Dermis microvascular lymphatic vessel endothelial cell (primary cell): Measurements from ENCODE around the gene LASP1. TPM values are rescaled to one million over a fixed set of nuclear protein-coding genes. Genes with fewer than 3 reads are reported as not detected.

ENCODE experiments used
- total RNA-seq: library from RNA; depleted of rRNA; stranded (reverse); fragments of >200 nt; gene quantifications from 2 replicates; pipeline ENCODE4 v1.2.1, GENCODE V29; 2014

Gene LASP1
- total RNA-seq, 1 donor from 2014 or later = 57.1 TPM

Other genes with a start within 250 kb of the LASP1 start
- gene EPOP, start 195.1 kb upstream of the LASP1 start, total RNA-seq = 0.76 and 0.90 TPM in 2 replicates
- gene MLLT6, start 164.8 kb upstream of the LASP1 start, total RNA-seq = 12.2 and 16.7 TPM in 2 replicates
- gene CISD3, start 139.7 kb upstream of the LASP1 start, total RNA-seq = 2.7 and 3.7 TPM in 2 replicates
- gene PCGF2, start 121.7 kb upstream of the LASP1 start, total RNA-seq = 3.2 and 5.6 TPM in 2 replicates
- gene PSMB3, start 117.3 kb upstream of the LASP1 start, total RNA-seq = 379 and 507 TPM in 2 replicates
- 26.8 and 41.1 TPM in 2 replicates for gene PIP4K2B, start 70.5 kb upstream of the LASP1 start, total RNA-seq
- gene CWC25, start 44.7 kb upstream of the LASP1 start, total RNA-seq = 5.8 and 8.7 TPM in 2 replicates
- gene RPL23, start 16.3 kb upstream of the LASP1 start, total RNA-seq = 1,151 and 1,302 TPM in 2 replicates
- under 0.01 TPM in 1 of 2 replicates, not detected in the other for gene FBXO47, start 97.3 kb downstream of the LASP1 start, total RNA-seq